ENCODE data around the gene ESPNL.
"Not testable (repeated sequence)": the region's sequence is repeated elsewhere in the genome, so short reads cannot be mapped to it uniquely, and the experiment has no call there.

Gene ESPNL

GRCh38 chr2:238171072-238171431, 70.9 kb downstream of the ESPNL start:
- DNase-seq (ENCODE audit: low spot score): not testable (repeated sequence)

DNA sequence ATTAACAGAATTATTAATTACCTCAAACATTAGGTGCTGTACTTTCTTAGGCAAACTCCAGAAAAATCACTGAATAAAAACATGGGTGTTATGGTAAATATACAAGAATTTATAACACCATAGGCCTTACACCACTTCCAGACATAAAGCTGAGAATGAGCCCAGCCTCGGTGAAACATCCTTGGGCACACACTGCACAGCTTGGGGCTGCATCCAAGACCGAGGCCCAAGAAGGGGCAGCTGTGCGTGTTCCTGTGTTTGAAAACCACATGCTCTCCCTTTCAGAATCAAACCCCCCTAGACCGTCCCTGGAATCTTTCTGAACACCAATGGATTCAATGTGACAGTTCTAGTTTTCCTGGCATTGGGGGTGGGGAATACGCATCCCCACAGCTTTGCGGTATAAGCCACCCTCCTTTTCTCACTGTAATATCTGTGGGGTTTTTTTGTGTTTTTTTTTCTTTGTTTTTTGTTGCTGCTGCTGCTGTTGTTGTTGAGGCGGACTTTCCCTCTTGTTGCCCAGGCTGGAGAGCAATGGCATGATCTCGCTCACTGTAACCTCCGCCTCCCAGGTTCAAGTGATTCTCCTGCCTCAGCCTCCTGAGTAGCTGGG, 71.5 kb downstream of the ESPNL start:
- DNase-seq (ENCODE audit: low spot score): no peak

DNA sequence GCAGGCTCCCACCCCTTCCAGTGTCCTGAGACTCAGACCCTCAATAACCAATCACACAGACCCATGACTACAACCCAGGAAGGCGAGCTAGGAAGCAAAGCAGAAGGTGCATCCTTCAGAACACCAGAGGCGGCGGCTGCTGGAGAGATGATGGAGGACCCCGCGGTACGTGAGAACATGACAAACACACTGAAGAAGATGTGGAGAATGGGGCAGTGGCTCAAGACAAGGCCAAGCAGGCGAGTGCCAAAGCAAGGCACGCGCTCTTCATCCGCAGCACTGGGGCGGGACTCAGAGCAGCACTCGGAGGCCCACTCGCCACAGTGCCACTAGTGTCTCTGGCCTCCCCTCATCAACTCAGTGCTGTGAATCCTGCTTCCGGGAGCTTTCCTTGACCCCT, 72.3 kb downstream of the ESPNL start:
- DNase-seq (ENCODE audit: low spot score): no peak

DNA sequence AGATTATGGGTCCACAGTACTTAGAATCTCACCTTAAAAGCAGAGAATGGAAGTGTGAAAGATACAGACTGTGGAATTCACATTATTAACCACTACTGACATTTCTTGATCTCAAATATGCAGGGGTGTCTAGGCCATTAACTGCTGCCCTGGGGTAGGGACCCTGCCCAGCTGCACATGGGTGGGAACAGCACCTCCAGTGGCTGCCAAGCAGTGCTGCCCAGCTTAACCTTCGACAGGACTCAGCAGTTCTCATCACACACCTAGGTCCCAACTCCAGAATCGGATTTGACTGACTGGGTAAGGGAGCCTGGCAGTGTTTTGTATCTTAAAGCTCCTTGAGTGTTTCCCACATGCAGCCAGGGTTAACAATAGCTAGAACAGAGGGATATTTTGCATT, 73.6 kb downstream of the ESPNL start:
- no peak for DNase-seq (ENCODE audit: low spot score)

- DNase-seq (ENCODE audit: low spot score): no peak
Observed at GRCh38 chr2:238174291-238174690, 74.2 kb downstream of the ESPNL start.

DNA sequence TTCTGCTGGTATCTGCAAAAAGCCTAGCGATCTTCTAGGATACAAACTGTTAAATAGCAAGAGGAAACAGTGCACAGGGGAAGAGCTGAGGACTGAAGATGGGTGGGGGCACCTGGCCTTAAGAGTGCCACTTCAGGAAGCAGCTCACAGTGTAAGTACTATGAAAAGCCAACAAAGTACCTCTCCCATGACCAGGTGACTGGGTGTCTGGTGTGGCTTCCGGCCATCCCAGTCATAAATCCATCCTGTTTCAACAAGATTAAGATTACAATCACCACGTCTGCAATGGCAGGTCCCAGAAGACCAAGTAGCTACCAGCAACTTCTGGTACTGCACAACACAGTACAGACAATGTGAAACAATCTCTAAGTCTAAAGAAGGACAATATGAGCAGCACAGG, 74.6 kb downstream of the ESPNL start:
- no peak for DNase-seq (ENCODE audit: low spot score)

- DNase-seq (ENCODE audit: low spot score): no peak
Observed at GRCh38 chr2:238176613-238177012, 76.5 kb downstream of the ESPNL start.

- DNase-seq (ENCODE audit: low spot score): no peak
Observed at GRCh38 chr2:238180554-238180953, 80.4 kb downstream of the ESPNL start.

- no peak for DNase-seq (ENCODE audit: low spot score)
Observed at GRCh38 chr2:238182362-238182761, 82.2 kb downstream of the ESPNL start.
